ENCODE results near the gene GADD45A.

GADD45A gene

GRCh38 chr1:67672260-67672803 lies 12.7 kb upstream of the GADD45A start:
- no peak for DNase-seq

GRCh38 chr1:67673468-67674201 lies 11.4 kb upstream of the GADD45A start:
- no peak for DNase-seq

- peak; percentile 61 to 70 for DNase-seq
Measured at GRCh38 chr1:67674260-67675011, 10.6 kb upstream of the GADD45A start.

- no peak for DNase-seq
Measured at GRCh38 chr1:67675800-67676199, 9.2 kb upstream of the GADD45A start.

- DNase-seq = no peak
Measured at GRCh38 chr1:67676287-67676686, 8.7 kb upstream of the GADD45A start.

GRCh38 chr1:67676946-67677345 lies 8.1 kb upstream of the GADD45A start:
- no peak for DNase-seq

- DNase-seq = no peak
Measured at GRCh38 chr1:67677408-67677807, 7.6 kb upstream of the GADD45A start.

GRCh38 chr1:67677930-67678329 lies 7.1 kb upstream of the GADD45A start:
- DNase-seq = no peak

- no peak for DNase-seq
Measured at GRCh38 chr1:67679691-67680090, 5.3 kb upstream of the GADD45A start.

GRCh38 chr1:67680486-67680885 lies 4.5 kb upstream of the GADD45A start:
- DNase-seq = no peak

GRCh38 chr1:67682659-67683197 lies 2.3 kb upstream of the GADD45A start:
- no peak for DNase-seq

- DNase-seq = no peak
Measured at GRCh38 chr1:67683316-67683715, 1.7 kb upstream of the GADD45A start.

GRCh38 chr1:67683766-67684525 lies 1.1 kb upstream of the GADD45A start:
- DNase-seq = peak in 1 of 2 donors; percentile 8

GRCh38 chr1:67684526-67685066 lies 405 bp upstream of the GADD45A start:
- no peak for DNase-seq

GRCh38 chr1:67685558-67686266 lies 711 bp downstream of the GADD45A start:
- peak; percentile 34 to 53 for DNase-seq

GRCh38 chr1:67686267-67687197 lies 1.5 kb downstream of the GADD45A start:
- peak; percentile 51 to 58 for DNase-seq

GRCh38 chr1:67687198-67687545 lies 2.2 kb downstream of the GADD45A start:
- DNase-seq = no peak

- no peak for DNase-seq
Measured at GRCh38 chr1:67687649-67688048, 2.6 kb downstream of the GADD45A start.

- no peak for DNase-seq
Measured at GRCh38 chr1:67688526-67689219, 3.7 kb downstream of the GADD45A start.

GRCh38 chr1:67689267-67690017 lies 4.4 kb downstream of the GADD45A start:
- DNase-seq = no peak

Data from CD4-positive, alpha-beta T cell treated with Interferon alpha-2 for 1 hour (primary cell).